K562 (cell line): Measurements from ENCODE around the gene GFOD2. TPM values are rescaled to one million over a fixed set of nuclear protein-coding genes. Genes with fewer than 3 reads are reported as not detected.

Experiments
- ATAC-seq: fragments of 200-7000 bp; cut with Tn5 transposase; 3 replicates; pipeline ENCODE4 v1.9.1; 2020; ENCODE audit warnings: moderate library complexity
- BruUV-seq: library from RNA; stranded (reverse); fragments of 400-500 nt; replicated peaks from 2 replicates; lab custom pipeline; 2021; lab: Mats Ljungman, UMichigan
- CTCF ChIA-PET: fragments of 300-600 bp; formaldehyde crosslinking; extraction: SDS; loops from one replicate; lab custom pipeline; 2021; ENCODE audit warnings: low intra/inter-chr PET ratio; lab: Yijun Ruan, JAX
- POLR2A ChIA-PET: fragments of 300-600, 350-650 bp; sonication (Branson Sonifier 250); formaldehyde crosslinking; extraction: SDS; loops from one replicate; lab custom pipeline; 2021; ENCODE audit warnings: antibody characterized with exemption, inconsistent platforms; lab: Yijun Ruan, JAX
- DNase-seq, 4 experiments: peaks; one replicate each; pipeline versions ENCODE4 v3.0.0 to v3.0.0-alpha.2; 2011 to 2018; ENCODE audit warnings: low spot score in 3 of 4, mixed read lengths in 3 of 4; ENCODE audit errors: extremely low read depth in 1 of 4
- FAIRE-seq: peaks from 2 replicates; lab custom pipeline; 2011; peaks lifted over from hg19 to GRCh38; lab: Jason Lieb, UNC
- H2AFZ ChIP-seq: 2 replicates; pipeline ENCODE4 v1.6.0; 2011; ENCODE audit warnings: low read depth, low read length, control low read depth, inconsistent platforms
- H3K27ac ChIP-seq: fragments of 200-600 bp; 3 replicates; pipeline ENCODE4 v1.8.0; 2011; ENCODE audit warnings: low read depth, mild to moderate bottlenecking, control low read depth, inconsistent platforms, low read length, moderate library complexity, mixed read lengths; ENCODE audit errors: extremely low read depth
- H3K27me3 ChIP-seq, 2 experiments: fragments of 300-600 bp in 1 of 2; 2 replicates in 1 of 2; 3 replicates in 1 of 2; pipeline versions ENCODE4 v1.6.0 to v1.8.0; 2011; ENCODE audit warnings: inconsistent platforms in 2 of 2, low read length in 2 of 2, mild to moderate bottlenecking in 1 of 2, mixed read lengths in 1 of 2, moderate library complexity in 1 of 2; ENCODE audit not compliant: control insufficient read depth in 2 of 2, insufficient read depth in 2 of 2
- H3K36me3 ChIP-seq: fragments of 300-600 bp; 3 replicates; pipeline ENCODE4 v1.8.0; 2011; ENCODE audit warnings: mild to moderate bottlenecking, low read length, inconsistent platforms; ENCODE audit not compliant: control insufficient read depth, insufficient read depth
- H3K4me1 ChIP-seq, 2 experiments: fragments of 200-600 bp in 1 of 2; replicated peaks in 1 of 2; 2 replicates in 1 of 2; 3 replicates in 1 of 2; pipeline versions ENCODE4 v1.5.1 to v1.8.0; 2011; ENCODE audit warnings: inconsistent platforms in 2 of 2, low read length in 2 of 2, mild to moderate bottlenecking in 1 of 2, mixed read lengths in 1 of 2, moderate library complexity in 1 of 2; ENCODE audit not compliant: control insufficient read depth in 2 of 2, insufficient read depth in 2 of 2
- H3K4me2 ChIP-seq: 2 replicates; pipeline ENCODE4 v1.6.1; 2011; ENCODE audit warnings: low read length, control low read depth, inconsistent platforms, mixed read lengths; ENCODE audit not compliant: insufficient read depth
- H3K4me3 ChIP-seq: fragments of 200-600 bp; sonication (generic), shearing (Covaris generic); 2 replicates; pipeline ENCODE4 v1.5.1; 2016; ENCODE audit warnings: control low read depth, inconsistent platforms
- H3K79me2 ChIP-seq: fragments of 200-600 bp; 3 replicates; pipeline ENCODE4 v1.8.0; 2011; ENCODE audit warnings: low read length, inconsistent platforms; ENCODE audit not compliant: control insufficient read depth, insufficient read depth
- H3K9ac ChIP-seq, 2 experiments: 2 replicates each; pipeline versions ENCODE4 v1.6.0 to v1.6.1; 2011; ENCODE audit warnings: low read depth in 2 of 2, low read length in 2 of 2, control low read depth in 1 of 2, inconsistent platforms in 1 of 2, mild to moderate bottlenecking in 1 of 2, mixed read lengths in 1 of 2; ENCODE audit not compliant: insufficient read depth in 1 of 2
- H3K9me1 ChIP-seq: one replicate; pipeline ENCODE4 v1.6.0; 2011; ENCODE audit warnings: inconsistent platforms, mild to moderate bottlenecking, low read length, moderate library complexity; ENCODE audit not compliant: control insufficient read depth, insufficient read depth
- H3K9me3 ChIP-seq: replicated peaks from 2 replicates; pipeline ENCODE4 v1.5.1; 2011; ENCODE audit warnings: low read depth, low read length, inconsistent platforms; ENCODE audit not compliant: control insufficient read depth, insufficient read depth
- H4K20me1 ChIP-seq: replicated peaks from 2 replicates; pipeline ENCODE4 v1.6.1; 2011; ENCODE audit warnings: low read length, inconsistent platforms, mixed read lengths; ENCODE audit not compliant: control insufficient read depth, insufficient read depth
- POLR3G ChIP-seq: IDR thresholded peaks from 2 replicates; pipeline ENCODE4 v1.6.1; 2011; ENCODE audit not compliant: insufficient read length, insufficient replicate concordance; ENCODE audit errors: extremely low read depth
- WGBS: fragments of 100-300 bp; shearing (Covaris generic); methylation state at CpG from one replicate; pipeline ENCODE4 v1.1.6; 2016; ENCODE audit warnings: low coverage, mixed read lengths; ENCODE audit not compliant: insufficient coverage; ENCODE audit errors: missing lambda C conversion rate; 5-methylcytosine and 5-hydroxymethylcytosine counted together
- in situ Hi-C: fragments of 300-500 bp; cut with MboI; formaldehyde crosslinking; loops from 4 replicates; pipeline ENCODE4 v1.15.0; 2018; ENCODE audit warnings: inconsistent platforms, mixed read lengths
- intact Hi-C: fragments of 100-400 bp; cut with micrococcal nuclease; formaldehyde crosslinking; loops from 2 replicates; pipeline ENCODE4 v1.14.2; 2022
- polyA plus RNA-seq, 8 experiments: library from polyadenylated mRNA; depleted of rRNA in 4 of 8; stranded (reverse) in 5 of 8; unstranded in 3 of 8; fragments of >200 nt; fragmentation: Nextera tagmentation in 2 of 8; fragmentation: Illumina TruSeq in 1 of 8; extraction: Ambion mirVana in 2 of 8; extraction: Trizol in 1 of 8; gene quantifications; 2 replicates each; pipeline versions ENCODE4 v1.2.1 to v1.2.3, GENCODE V29; 2011 to 2014; ENCODE audit warnings: inconsistent platforms in 1 of 8, missing spikeins in 1 of 8
- total RNA-seq, 7 experiments: library from RNA; depleted of rRNA in 6 of 7; stranded (reverse); fragments of >200 nt in 6 of 7; fragmentation: Illumina TruSeq in 2 of 7; extraction: Trizol in 2 of 7; gene quantifications; 2 replicates each; pipeline versions ENCODE4 v1.2.1 to v1.2.3, GENCODE V29; 2011 to 2021; ENCODE audit warnings: low replicate concordance in 1 of 7
- TF ChIP-seq, protein P1 (sequence below): fragments of 250-450 bp; sonication (Bioruptor Pico); IDR thresholded peaks from 2 replicates; pipeline ENCODE4 v1.4.0; 2020; ENCODE audit warnings: borderline replicate concordance

GFOD2 gene
- total and polyA plus RNA-seq, 9 of the 15 experiments (the other 6 are each of a cell fraction or from before 2014, with no cell fraction given), result 1.9 to 15.8 (median 11.1) TPM

DNA sequence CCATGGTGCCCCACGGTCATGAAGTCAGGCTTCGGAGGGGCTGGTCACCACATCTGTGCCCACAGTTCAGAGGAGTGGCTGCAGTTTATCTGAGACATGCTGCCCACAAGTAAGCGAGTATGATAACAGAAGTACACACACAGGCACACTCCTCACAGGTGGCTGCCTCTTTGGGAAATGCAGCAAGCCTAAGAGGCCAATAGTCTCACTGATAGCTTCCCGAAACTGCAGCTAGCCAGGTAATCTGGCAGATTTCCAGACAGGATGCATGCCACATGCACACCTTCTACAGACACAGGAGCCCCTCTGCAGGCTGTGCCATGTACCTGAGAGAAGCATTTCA is 12.6 kb upstream of the GFOD2 start (continued):
- TF ChIP-seq, protein P1, sequence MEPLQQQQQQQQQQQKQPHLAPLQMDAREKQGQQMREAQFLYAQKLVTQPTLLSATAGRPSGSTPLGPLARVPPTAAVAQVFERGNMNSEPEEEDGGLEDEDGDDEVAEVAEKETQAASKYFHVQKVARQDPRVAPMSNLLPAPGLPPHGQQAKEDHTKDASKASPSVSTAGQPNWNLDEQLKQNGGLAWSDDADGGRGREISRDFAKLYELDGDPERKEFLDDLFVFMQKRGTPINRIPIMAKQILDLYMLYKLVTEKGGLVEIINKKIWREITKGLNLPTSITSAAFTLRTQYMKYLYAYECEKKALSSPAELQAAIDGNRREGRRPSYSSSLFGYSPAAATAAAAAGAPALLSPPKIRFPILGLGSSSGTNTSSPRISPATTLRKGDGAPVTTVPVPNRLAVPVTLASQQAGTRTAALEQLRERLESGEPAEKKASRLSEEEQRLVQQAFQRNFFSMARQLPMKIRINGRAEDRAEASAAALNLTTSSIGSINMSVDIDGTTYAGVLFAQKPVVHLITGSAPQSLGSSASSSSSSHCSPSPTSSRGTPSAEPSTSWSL (CRISPR knock-in tag), result no peak

DNA sequence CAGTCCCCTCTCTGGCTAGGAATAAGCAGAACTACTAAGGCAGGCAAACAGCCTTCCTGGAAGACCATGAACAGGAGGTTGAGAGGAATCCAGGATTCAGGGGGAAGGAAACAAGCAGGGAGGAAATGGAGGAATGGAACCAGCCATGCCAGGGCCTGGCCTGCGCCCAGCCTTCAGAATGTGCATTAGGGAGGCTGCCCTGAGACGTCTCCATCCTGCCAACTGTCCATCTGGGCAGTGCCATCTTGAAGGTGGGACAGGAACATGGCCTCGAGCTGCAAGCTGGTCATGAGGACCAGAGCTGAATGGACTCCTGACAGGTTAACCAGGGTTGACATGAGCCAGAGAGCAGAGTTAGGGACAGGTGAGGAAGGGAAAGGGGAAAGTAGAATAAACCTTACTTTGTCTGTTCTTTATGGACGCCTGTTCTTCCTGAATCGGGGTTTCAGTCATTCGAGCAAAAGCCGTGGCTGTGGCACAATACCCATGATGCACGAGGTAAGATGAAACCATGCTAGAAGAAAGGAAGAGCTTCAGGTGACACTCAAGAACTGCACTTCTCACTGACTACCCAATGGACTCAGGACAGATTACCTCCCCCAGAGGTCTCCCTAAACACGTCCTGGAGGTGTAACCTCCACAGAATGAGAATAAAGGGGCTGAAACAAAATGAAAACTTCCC is 12.1 kb upstream of the GFOD2 start:
- POLR2A ChIA-PET, result interaction anchor here (0.6 to 1.8 kb wide), 2 partner anchors 9 to 462 kb away, joined by 4 to 7 read pairs; no protein-coding TSS in a partner anchor
- CTCF ChIA-PET, result no interaction called here
- Histone ChIP-seq H3K4me1 (peaks cover 0 to 13% of the 10 kb centered on the region in 2 experiments; a peak in 1 of 5 replicates), H3K9me3 (no peaks in the 10 kb centered on the region), H3K9ac (peak overlapping the region in 1 of 2 experiments; percentile 22; a peak in 1 of 4 replicates), H4K20me1 (0 out of 2 replicates have a peak, but pooled peaks cover 4% of the 10 kb centered on the region)
- ATAC-seq, result no peak
- no TSS peak for BruUV-seq
- in situ Hi-C loops, result no loop called here
- TF ChIP-seq POLR3G, result no peak
- TF ChIP-seq, all 486 proteins: peak for 0
- no peaks in the 10 kb centered on the region for H3K9me1 ChIP-seq
- WGBS, result 60% methylated on average over 8 of the region's 9 CpGs
- DNase-seq, result no peak
- H3K27me3 ChIP-seq, result no peaks in the 10 kb centered on the region
- no peak overlapping the region for H2AFZ ChIP-seq
- FAIRE-seq, result no peak
- no peak overlapping the region for H3K4me3 ChIP-seq
- peaks cover 61% of the 10 kb centered on the region; the same call in 2 of the 3 replicates for H3K36me3 ChIP-seq
- H3K79me2 ChIP-seq, result no peaks in the 10 kb centered on the region
- no peak overlapping the region for H3K27ac ChIP-seq
- intact Hi-C loops, result no loop called here
- H3K4me2 ChIP-seq, result no peak overlapping the region
